Neural progenitor cell (in vitro differentiated cells): ENCODE results near the gene TAF15.

ENCODE experiments used
- CTCF ChIP-seq: fragments of 200-600 bp; sonication (generic); IDR thresholded peaks from 2 replicates; pipeline ENCODE4 v1.5.1; 2017; ENCODE audit warnings: antibody characterized with exemption, mild to moderate bottlenecking
- EZH2 ChIP-seq: fragments of 200-600 bp; sonication (generic); IDR thresholded peaks from 2 replicates; pipeline ENCODE4 v1.6.1; 2017; ENCODE audit warnings: antibody characterized with exemption, mild to moderate bottlenecking, moderate library complexity

- TF ChIP-seq CTCF (no peak), EZH2 (no peak)
Observed at GRCh38 chr17:35878361-35878760, 69.1 kb downstream of the TAF15 start.
